GM18873 (cell line): Measurements from ENCODE around the gene TSHZ2.
"Not testable (repeated sequence)": the region's sequence is repeated elsewhere in the genome, so short reads cannot be mapped to it uniquely, and the experiment has no call there.

Experiments used
- ATAC-seq: cut with Tn5 transposase; IDR thresholded peaks from one replicate; pipeline ENCODE4 v1.9.1; 2021; ENCODE audit warnings: mild to moderate bottlenecking, moderate library complexity, moderate number of reproducible peaks; ENCODE audit not compliant: unreplicated experiment, low FRiP score

The TSHZ2 gene

GRCh38 chr20:53021934-53022333 lies 49.8 kb downstream of the TSHZ2 start:
- no peak for ATAC-seq

DNA sequence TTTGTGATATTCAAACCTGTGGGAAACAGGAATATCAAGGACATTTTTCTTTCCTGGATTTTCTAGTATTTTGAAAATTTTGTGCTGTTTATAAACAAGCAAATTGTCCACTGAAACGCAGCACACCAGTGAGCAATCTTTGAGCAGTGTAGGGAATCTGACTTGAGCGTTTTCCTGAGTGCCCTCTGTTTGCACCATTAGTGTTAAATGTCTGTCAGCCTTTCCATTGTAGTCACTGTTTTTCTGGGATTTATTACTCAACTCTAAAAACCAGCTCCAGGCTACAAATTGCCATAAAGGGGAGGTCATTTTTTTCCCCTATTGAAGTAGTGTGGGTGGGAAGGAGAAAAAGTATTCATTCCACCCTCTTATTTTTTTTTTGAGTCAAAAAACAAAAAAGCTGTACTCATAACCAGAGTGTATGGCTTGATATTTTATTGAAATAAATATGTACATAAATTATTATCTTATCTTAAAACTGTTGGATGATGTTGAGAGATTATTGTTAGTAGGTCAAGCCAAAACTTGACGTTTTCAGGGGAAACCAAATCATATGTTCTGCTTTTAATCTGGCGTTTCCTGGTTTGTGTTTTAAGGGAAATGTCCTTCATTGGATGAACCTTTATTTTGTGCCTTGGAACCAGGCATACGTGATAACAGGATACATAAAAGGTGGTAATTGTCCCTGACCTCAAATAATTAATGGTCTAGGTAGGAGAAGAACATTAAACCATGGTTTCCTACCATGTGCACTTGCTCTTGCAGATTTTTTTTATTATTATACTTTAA lies 51.8 kb downstream of the TSHZ2 start:
- ATAC-seq, result no peak

DNA sequence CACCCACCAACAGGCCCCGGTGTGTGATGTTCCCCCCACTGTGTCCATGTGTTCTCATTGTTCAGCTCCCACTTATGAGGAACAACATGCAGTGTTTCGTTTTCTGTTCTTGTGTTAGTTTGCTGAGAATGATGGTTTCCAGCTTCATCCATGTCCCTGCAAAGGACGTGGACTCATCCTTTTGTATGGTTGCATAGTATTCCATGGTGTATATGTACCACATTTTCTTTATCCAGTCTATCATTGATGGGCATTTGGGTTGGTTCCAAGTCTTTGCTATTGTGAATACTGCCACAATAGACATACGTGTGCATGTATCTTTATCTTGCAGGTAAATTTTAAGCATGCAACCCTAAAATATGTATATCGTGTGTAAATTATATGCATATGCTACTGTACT lies 52.5 kb downstream of the TSHZ2 start:
- ATAC-seq, result not testable (repeated sequence)

- ATAC-seq, result no peak
Measured at GRCh38 chr20:53027089-53027488, 54.9 kb downstream of the TSHZ2 start.

- ATAC-seq, result no peak
Measured at GRCh38 chr20:53028337-53029007, 56.3 kb downstream of the TSHZ2 start.

DNA sequence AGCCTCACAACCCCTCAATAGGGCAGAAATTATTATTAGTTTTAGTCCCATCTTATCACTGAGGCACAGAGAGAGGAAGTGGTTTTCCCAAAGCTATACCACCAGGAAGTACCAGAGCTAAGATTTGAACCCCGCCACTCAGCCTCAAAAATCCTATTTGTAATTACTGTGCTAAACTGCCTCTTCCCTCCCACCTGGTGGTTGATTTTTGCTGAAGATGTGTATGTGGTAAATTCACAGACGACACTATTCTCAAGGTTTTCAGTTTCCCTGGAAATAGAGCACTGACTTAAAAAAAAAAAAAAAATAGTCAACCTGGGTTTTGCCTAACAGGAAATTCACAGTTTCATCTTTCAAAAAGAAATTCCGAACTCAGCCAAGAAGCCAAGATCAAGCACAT lies 57.9 kb downstream of the TSHZ2 start:
- no peak for ATAC-seq

GRCh38 chr20:53032046-53032445 lies 59.9 kb downstream of the TSHZ2 start:
- no peak for ATAC-seq

DNA sequence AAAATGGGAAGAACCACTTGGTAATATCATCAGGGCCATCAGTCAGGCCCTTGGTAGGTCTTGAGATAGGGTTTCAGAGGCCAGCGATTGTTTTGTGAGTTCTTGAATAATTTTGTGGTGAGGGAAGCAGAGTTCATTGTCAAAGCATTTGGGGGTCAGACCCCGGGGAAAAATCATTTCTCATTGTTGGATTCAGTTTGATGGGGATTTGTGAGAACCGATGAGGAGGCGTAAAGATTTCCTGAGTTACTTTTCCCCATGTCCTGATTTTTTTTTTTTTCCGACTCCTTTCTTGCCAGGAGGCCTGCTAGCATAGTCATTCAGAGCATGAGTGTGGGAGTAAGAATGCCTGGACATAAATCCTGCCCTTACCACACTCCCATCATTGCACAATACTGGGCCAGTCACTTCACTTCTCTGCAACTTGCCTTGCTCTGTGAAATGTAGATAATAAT lies 60.3 kb downstream of the TSHZ2 start:
- no peak for ATAC-seq

- ATAC-seq, result no peak
Measured at GRCh38 chr20:53033176-53033575, 61.0 kb downstream of the TSHZ2 start.

- no peak for ATAC-seq
Measured at GRCh38 chr20:53034899-53035298, 62.7 kb downstream of the TSHZ2 start.

DNA sequence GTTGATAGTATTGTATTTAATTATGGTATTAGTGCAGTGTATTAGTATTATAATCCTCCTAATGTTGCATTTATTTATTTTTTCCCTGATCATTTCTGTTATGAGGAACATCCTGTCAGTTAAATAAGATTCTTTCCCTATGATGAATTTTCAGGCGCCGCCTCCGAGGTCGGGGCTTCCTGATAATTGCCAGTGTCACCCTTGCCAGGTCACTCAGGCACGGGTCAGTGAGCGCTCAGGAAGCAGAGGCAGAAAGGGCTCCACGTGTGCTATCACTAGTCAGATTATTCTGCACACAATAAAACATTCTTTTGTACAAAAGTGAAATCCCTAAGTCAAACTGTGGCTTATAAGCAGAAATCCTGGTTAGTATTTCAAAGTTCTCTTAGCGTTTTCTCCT lies 64.8 kb downstream of the TSHZ2 start:
- no peak for ATAC-seq

- ATAC-seq, result no peak
Measured at GRCh38 chr20:53037621-53038020, 65.5 kb downstream of the TSHZ2 start.

- no peak for ATAC-seq
Measured at GRCh38 chr20:53038299-53038698, 66.1 kb downstream of the TSHZ2 start.

- no peak for ATAC-seq
Measured at GRCh38 chr20:53040693-53041589, 68.8 kb downstream of the TSHZ2 start.

- ATAC-seq, result no peak
Measured at GRCh38 chr20:53042521-53042920, 70.4 kb downstream of the TSHZ2 start.

DNA sequence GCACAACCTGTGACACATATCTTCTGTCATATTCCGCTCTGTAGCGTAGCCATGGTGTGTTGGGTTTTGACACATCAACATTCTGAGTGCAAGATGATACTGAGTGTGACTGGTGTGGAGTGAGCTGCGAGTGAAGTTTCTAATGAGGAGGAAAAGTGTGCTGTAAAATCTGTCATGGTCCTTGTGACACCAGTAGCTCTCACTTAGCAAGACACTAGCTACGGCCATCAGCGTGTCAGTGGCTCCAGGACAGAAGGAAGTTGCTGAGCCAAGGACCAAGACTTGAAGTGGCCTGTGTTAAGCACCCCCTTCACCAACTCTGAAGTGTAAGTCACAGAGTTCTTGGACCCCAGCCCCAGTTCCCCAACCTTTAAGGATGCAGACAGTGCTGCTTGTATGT lies 72.1 kb downstream of the TSHZ2 start:
- no peak for ATAC-seq

DNA sequence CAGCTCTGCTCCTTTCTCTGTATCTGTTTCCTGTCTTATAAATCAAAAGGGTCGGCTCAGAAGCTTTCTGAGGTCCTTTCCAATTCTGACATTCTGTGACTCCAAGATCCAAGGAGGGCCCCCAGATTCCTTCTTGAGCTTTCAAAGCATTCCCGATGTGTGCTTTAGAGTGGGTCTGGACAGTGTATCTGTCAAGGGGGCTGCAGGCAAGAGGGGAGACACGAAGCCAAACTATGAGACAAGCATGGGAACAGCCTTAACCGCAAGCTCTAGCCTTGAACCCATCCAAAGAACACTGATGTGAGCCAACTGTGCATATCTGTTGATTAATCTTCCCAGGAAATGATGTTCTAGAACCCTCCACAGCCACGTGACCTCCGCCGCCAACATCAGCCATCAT lies 73.8 kb downstream of the TSHZ2 start:
- no peak for ATAC-seq

DNA sequence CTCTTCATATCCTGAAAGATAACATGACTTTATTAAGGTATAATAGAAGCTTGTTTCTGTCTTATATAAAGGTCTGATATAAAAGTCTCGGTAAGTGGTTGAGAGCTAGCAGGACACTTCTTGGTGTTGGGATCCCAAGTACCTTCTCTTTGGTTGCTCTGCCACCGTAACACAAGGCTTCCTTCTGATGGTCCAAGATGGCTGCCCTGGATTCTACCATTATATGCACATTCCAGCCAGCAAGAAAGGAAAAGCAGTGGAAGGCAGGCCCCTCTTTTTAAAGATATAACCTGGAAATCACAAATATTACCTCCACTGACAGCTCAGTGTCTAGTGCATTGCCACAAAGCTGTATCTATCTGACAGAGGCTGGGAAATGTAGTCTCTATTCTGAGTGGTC lies 75.0 kb downstream of the TSHZ2 start:
- no peak for ATAC-seq

DNA sequence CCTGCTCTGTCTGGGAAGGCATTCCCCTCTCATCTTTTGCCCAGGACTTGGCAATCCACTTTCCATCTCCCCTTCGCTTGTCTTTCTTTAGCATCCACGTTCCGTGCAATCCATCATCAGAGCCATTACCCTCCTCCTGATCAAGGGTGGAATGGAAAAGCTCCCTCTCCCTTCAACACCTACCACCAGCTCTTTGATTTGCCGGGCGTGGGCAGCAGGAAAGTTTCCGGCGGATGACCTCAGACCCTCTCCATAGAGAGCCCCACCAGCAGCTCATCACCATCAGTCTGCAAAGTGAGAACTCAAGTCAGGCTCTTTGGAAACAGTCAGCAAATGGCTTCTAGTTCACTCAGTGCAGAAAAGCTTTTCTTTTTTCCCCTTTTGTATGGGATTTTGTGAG lies 76.2 kb downstream of the TSHZ2 start:
- no peak for ATAC-seq

GRCh38 chr20:53050338-53050737 lies 78.2 kb downstream of the TSHZ2 start:
- ATAC-seq, result no peak

DNA sequence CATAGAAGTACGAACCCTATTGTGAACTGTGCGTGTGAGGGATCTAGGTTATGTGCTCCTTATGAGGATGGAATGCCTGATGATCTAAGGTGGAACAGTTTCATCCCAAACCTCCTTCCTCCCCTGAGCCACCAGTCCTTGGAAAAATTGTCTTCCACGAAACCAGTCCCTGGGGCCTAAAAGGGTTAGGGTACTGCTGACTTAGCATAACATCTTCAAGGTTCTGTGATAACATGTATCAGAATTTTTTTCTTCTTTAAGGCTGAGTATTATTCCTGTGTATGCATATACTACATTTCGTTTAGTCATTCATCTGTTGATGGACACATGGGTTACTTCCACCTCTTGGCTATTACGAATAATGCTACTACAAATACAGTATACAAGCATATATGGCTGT lies 80.2 kb downstream of the TSHZ2 start:
- no peak for ATAC-seq
